Transverse colon (tissue), 4 donors: Measurements from ENCODE around the gene BLCAP.

Experiments used
- CTCF ChIP-seq, 5 experiments: fragments of 200-600 bp in 3 of 5; fragments of 450-650 bp in 2 of 5; sonication (generic) in 3 of 5; IDR thresholded peaks; 1 replicate in 2 of 5; 2 replicates in 3 of 5; pipeline ENCODE4 v1.5.1; 2016 to 2017; ENCODE audit warnings: antibody characterized with exemption in 5 of 5, inconsistent platforms in 3 of 5, mild to moderate bottlenecking in 2 of 5, moderate library complexity in 1 of 5
- EP300 ChIP-seq: sonication (generic); formaldehyde crosslinking; IDR thresholded peaks from one replicate; pipeline ENCODE4 v1.6.1; 2017; ENCODE audit warnings: antibody characterized with exemption, low read depth
- POLR2A ChIP-seq: fragments of 450-650 bp; IDR thresholded peaks from one replicate; pipeline ENCODE4 v1.6.1; 2016; ENCODE audit warnings: antibody characterized with exemption, mild to moderate bottlenecking, moderate library complexity
- POLR2AphosphoS5 ChIP-seq, 3 donors: sonication (generic); formaldehyde crosslinking; IDR thresholded peaks; one replicate each; pipeline ENCODE4 v1.6.1; 2016; ENCODE audit warnings: antibody characterized with exemption in 3 of 3

- TF ChIP-seq POLR2A (no peak), EP300 (no peak), CTCF (IDR thresholded peaks at IDR 0.05) (no peak), POLR2AphosphoS5 (IDR thresholded peaks at IDR 0.05) (no peak)
These were observed 9.6 kb downstream of the BLCAP start for GRCh38 chr20:37518059-37518458.
